SHP77 treated with DMSO at 0.1 percent for 48 hours (cell line): Measurements from ENCODE around the gene KLHL2.
"Not testable (repeated sequence)": the region's sequence is repeated elsewhere in the genome, so short reads cannot be mapped to it uniquely, and the experiment has no call there.

Experiments used
- DNase-seq: peaks from one replicate; lab custom pipeline; 2025; lab: John Stamatoyannopoulos, UW

KLHL2 gene

GRCh38 chr4:165330666-165331065 lies 123.3 kb downstream of the KLHL2 start:
- DNase-seq, result no peak

DNA sequence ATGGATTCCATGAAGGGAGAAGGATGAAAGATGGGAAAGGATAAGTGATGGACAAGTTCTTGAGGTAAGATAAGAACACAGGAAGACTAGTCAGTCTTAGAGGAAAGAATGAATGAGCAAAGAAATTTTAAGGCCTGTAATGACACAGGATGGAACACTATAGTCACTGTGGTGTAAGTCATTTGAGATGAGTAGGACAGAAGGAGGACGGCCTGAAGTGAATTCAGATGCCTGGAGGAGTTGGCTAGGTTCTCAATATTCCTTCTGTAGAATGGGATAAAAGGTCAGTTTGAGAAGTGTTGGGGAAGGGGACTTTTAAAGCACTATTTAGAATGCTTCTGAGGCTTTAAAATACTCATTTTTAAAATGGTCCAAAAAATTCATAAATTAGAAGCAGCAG lies 124.0 kb downstream of the KLHL2 start:
- DNase-seq, result no peak

DNA sequence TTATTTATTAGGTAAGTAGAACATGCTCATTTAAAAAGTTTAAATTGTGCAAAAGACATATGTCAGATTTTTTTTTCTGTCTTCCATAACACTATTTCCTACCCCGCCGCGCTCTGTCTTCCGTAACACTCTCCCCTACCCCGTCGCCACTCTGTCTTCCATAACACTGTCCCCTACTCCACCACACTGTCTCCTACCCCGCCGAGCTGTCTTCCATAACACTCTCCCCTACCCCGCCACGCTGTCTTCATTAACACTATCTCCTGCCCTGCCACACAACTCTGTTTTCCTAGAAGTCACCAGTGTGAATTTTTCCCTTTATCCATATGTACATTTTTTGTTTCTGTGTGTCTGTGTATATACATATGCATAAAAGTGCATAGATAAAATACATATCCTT lies 124.5 kb downstream of the KLHL2 start:
- DNase-seq, result no peak

GRCh38 chr4:165332502-165332901 lies 125.1 kb downstream of the KLHL2 start:
- DNase-seq, result no peak

GRCh38 chr4:165335163-165335703 lies 127.9 kb downstream of the KLHL2 start:
- DNase-seq, result no peak

DNA sequence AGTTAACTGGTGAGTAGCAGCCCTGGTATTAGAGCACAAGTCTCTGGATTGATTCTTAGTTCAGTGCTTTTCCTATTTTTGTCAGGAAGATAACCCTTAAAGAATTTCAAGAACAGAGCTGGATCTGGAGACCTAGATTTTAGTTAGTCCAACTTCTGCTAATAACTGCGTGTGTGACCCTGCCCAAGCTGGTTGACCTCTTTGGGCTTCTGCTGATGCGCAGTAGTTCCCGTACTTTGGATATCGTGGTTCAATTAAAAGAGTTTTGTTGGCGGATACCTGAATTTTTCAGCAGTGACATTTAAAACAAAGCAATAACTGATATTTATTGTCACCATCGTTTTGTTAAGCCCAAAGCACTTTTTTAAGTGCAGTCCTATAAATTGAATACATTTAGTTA lies 129.4 kb downstream of the KLHL2 start:
- no peak for DNase-seq

GRCh38 chr4:165342340-165342739 lies 135.0 kb downstream of the KLHL2 start:
- not testable (repeated sequence) for DNase-seq

DNA sequence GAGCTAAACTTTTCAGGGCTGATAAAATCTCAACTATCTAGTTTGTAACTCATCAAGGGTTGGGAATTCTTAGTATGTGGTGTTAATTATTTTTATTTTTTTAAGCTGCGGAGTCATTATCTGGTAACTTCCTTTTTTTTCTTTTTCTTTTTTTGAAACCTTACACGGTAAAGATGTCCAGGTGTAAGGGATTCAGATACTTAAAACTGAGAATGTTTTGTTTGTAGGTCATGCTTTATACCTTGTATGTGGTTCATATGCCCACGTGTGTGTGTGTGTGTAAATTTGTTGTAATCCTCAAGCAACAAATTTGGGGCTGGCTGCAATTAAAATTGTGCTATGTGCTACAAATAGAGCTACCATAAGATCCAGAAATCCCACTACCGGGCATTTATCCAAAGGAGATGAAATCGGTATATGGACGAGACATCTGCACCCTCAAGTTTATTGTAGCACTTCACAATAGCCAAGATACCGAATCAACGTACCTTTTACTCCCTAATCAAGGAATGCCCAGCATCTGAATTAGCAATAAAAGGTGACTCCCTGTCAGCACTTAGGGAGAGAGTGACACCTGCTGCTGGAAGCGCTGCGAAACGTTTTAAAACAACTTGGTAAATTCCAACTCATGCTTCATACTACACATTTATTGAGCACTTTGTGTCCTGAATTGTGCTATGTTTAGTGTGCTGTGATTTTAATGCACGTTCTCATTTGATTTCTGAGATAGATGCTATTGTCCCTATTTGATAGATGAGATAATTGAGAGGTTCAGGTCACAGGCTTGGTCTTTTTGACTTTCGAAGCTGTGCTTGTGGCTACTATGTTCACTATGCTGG lies 136.2 kb downstream of the KLHL2 start:
- no peak for DNase-seq

DNA sequence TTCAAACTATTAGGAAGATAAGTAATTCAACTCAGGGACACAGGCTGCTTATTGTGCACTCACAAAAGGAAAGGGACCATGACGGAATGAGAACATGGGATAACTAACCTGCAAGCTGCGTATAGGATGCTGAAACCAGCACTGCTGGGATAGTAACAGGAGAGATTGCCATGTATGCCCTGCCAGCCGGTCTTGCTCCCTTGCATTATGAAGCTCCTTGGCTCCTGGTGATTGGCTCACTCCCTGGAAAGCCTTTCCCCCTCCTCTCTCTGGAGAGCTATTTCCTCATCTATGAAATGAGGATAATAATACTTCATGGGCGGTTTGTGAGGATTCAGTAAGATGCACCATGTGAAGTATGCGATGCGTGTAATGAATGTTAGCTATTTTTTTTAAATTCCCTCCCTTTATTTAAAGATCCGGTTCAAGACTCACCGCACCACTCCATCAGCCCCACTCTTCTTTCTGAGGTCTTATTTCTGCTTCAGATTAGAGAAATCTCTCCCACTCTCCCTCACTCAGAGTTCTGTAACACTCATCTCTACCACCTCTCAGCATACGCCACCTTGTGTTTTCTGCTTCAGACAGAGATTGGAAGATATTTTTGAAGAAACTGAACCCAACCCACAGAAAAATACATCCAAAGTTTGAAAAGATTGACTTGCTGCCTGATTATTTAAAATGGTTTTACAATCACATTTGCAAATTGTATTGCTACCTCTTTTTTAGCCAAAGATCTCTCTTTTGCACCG lies 138.5 kb downstream of the KLHL2 start:
- no peak for DNase-seq

GRCh38 chr4:165347647-165348569 lies 140.5 kb downstream of the KLHL2 start:
- no peak for DNase-seq

- no peak for DNase-seq
These were observed 144.2 kb downstream of the KLHL2 start for GRCh38 chr4:165351359-165352130.

- DNase-seq, result no peak
These were observed 148.5 kb downstream of the KLHL2 start for GRCh38 chr4:165355900-165356300.

- DNase-seq, result no peak
These were observed 152.1 kb downstream of the KLHL2 start for GRCh38 chr4:165359506-165359905.

DNA sequence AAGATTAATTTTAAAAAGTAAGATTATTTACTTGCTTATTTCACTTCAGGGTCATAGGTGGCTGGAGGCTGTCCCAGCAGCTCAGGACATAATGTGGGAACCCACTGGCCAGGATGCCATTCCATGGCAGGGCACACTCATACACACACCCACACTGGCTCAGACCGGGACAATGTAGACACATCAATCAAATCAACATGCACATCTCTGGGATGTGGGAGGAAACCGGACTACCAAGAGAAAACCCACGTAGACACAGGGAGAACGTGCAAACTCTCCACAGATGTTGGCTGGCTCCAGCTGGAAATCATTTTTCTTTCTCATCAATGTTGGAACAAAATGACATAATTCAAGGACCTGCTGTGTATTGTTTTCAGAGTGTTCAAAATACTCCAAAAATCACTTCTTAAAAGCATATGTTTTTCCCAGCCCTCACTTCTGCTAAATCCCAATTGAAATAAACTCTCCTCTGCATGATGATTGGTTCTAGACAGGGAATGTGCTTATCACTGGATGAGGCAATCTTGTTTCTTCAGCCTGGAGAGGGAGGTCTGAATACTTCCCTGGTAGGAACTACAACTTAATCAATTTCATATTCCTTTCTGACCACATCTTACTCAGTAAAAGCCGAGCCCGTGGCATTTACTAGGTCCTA lies 152.8 kb downstream of the KLHL2 start:
- no peak for DNase-seq

- DNase-seq, result no peak
These were observed 153.8 kb downstream of the KLHL2 start for GRCh38 chr4:165360985-165361670.

DNA sequence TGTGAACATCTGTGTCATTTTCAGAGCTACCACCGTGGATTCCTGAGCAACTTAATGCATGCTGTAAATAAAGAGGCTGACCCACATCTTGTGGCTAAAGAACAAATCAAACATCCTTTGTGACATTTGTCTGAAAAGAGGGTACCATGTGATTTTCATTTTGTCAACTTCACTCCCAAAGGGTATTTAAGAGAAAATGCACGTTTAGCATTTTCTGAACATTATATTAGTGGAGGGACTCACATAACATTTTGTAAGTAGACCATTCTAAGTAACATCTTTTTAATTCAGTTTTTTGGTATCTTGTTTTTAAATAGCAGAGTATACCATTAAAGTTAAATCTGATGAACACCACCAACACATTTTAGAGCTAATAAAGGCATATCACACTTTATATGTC lies 154.4 kb downstream of the KLHL2 start:
- DNase-seq, result no peak

- DNase-seq, result no peak
These were observed 157.2 kb downstream of the KLHL2 start for GRCh38 chr4:165364452-165365080.

- no peak for DNase-seq
These were observed 159.7 kb downstream of the KLHL2 start for GRCh38 chr4:165367040-165367439.

GRCh38 chr4:165368114-165368513 lies 160.8 kb downstream of the KLHL2 start:
- DNase-seq, result no peak

GRCh38 chr4:165368567-165368966 lies 161.2 kb downstream of the KLHL2 start:
- no peak for DNase-seq
